Neural progenitor cell (in vitro differentiated cells): ENCODE results near the gene TMCC1. TPM values are rescaled to one million over a fixed set of nuclear protein-coding genes. Genes with fewer than 3 reads are reported as not detected.
A peak's percentile ranks its signal among the peaks of the same experiment; 100 is the strongest.

Experiments
- DNase-seq: peaks from one replicate; pipeline ENCODE4 v3.0.0-alpha.2; 2016; ENCODE audit warnings: low spot score
- H2AFZ ChIP-seq: fragments of 200-600 bp; sonication (generic); replicated peaks from 2 replicates; pipeline ENCODE4 v1.6.1; 2016; ENCODE audit warnings: antibody characterized with exemption
- H3F3A ChIP-seq: fragments of 200-600 bp; sonication (generic); 2 replicates; pipeline ENCODE4 v1.6.1; 2016; ENCODE audit warnings: antibody characterized with exemption, low read depth
- H3K27ac ChIP-seq: fragments of 200-600 bp; sonication (generic); 2 replicates; pipeline ENCODE4 v1.5.1; 2016; ENCODE audit warnings: mild to moderate bottlenecking
- H3K27me3 ChIP-seq: fragments of 200-600 bp; sonication (generic); 2 replicates; pipeline ENCODE4 v1.6.1; 2016; ENCODE audit warnings: mild to moderate bottlenecking, moderate library complexity
- H3K36me3 ChIP-seq: fragments of 200-600 bp; sonication (generic); 2 replicates; pipeline ENCODE4 v1.5.1; 2016
- H3K4me1 ChIP-seq: fragments of 200-600 bp; sonication (generic); 2 replicates; pipeline ENCODE4 v1.6.1; 2016; ENCODE audit warnings: mixed run types
- H3K4me2 ChIP-seq: fragments of 200-600 bp; sonication (generic); 2 replicates; pipeline ENCODE4 v1.6.1; 2016
- H3K4me3 ChIP-seq: fragments of 200-600 bp; sonication (generic); 2 replicates; pipeline ENCODE4 v1.5.1; 2016
- H3K79me2 ChIP-seq: fragments of 200-600 bp; sonication (generic); 2 replicates; pipeline ENCODE4 v1.6.1; 2016; ENCODE audit warnings: low read depth
- H3K9ac ChIP-seq: fragments of 200-600 bp; sonication (generic); 2 replicates; pipeline ENCODE4 v1.6.1; 2016
- H3K9me3 ChIP-seq: fragments of 200-600 bp; sonication (generic); 2 replicates; pipeline ENCODE4 v1.5.1; 2016; ENCODE audit warnings: low read depth
- H4K20me1 ChIP-seq: fragments of 200-600 bp; sonication (generic); 2 replicates; pipeline ENCODE4 v1.6.1; 2016; ENCODE audit warnings: low read depth
- H3K27ac Mint-ChIP-seq: 3 replicates; pipeline ENCODE4 v1.8.0; 2021; ENCODE audit warnings: mixed read lengths
- H3K27me3 Mint-ChIP-seq: 2 replicates; pipeline ENCODE4 v1.8.0; 2022; ENCODE audit warnings: low read depth, mild to moderate bottlenecking, inconsistent platforms, moderate library complexity, mixed read lengths; ENCODE audit not compliant: insufficient read depth
- H3K36me3 Mint-ChIP-seq: 3 replicates; pipeline ENCODE4 v1.8.0; 2021; ENCODE audit warnings: mixed read lengths
- H3K4me1 Mint-ChIP-seq: 3 replicates; pipeline ENCODE4 v1.8.0; 2021; ENCODE audit warnings: mixed read lengths
- H3K4me3 Mint-ChIP-seq: 3 replicates; pipeline ENCODE4 v1.8.0; 2021; ENCODE audit warnings: mild to moderate bottlenecking, moderate library complexity, mixed read lengths
- H3K9me3 Mint-ChIP-seq: 3 replicates; pipeline ENCODE4 v1.8.0; 2020; ENCODE audit warnings: mixed read lengths
- CTCF ChIP-seq: fragments of 200-600 bp; sonication (generic); IDR thresholded peaks from 2 replicates; pipeline ENCODE4 v1.5.1; 2017; ENCODE audit warnings: antibody characterized with exemption, mild to moderate bottlenecking
- EZH2 ChIP-seq: fragments of 200-600 bp; sonication (generic); IDR thresholded peaks from 2 replicates; pipeline ENCODE4 v1.6.1; 2017; ENCODE audit warnings: antibody characterized with exemption, mild to moderate bottlenecking, moderate library complexity
- EZH2phosphoT487 ChIP-seq: fragments of 200-600 bp; sonication (generic); IDR thresholded peaks from 2 replicates; pipeline ENCODE4 v1.6.1; 2017; ENCODE audit warnings: antibody characterized with exemption
- total RNA-seq: library from RNA; depleted of rRNA; stranded (reverse); fragments of >200 nt; gene quantifications from 2 replicates; pipeline ENCODE4 v1.2.3, GENCODE V29; 2015; ENCODE audit warnings: low replicate concordance

TMCC1 gene
- total RNA-seq, result 26.2 and 29.8 TPM in 2 replicates

DNA sequence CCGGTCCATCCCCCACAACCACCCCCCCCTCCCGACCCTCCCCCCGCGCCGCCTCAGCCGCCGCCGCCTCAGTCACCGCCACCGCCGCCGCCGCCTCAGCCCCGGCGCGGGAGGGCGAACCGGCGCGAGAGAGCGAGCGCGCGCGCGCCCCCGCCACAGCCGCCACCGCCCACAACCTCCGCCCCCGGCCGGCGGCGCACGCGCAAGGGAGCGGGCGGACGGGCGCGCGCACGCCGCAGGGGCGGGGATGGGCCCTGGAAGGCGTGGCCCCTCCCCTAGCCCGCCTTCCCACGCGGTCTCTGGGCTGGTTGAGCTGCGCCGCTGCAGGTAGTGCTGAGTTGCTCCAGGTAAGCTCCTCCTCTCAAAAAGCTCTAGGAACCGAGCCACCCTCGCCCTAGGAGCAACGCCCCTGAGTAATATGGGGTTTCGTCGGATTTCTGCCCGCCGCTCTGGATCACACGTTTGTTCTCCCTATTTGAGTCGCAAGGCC, at the start of gene TMCC1:
TSS of gene TMCC1 (minus strand) at position 131 of the 490 bp plus-strand sequence.
- Mint-ChIP-seq H3K4me3 (peak within 1 kb of the TSS; percentile 94), H3K9me3 (peaks cover 4% of the 10 kb centered on the region), H3K36me3 (peaks cover 9% of the 10 kb centered on the region), H3K4me1 (peaks cover 26% of the 10 kb centered on the region), H3K27me3 (no peaks in the 10 kb centered on the region), H3K27ac (peak within 1 kb of the TSS; percentile 87)
- no peaks in the 10 kb centered on the region for H3K9me3 ChIP-seq
- peaks cover 23% of the 10 kb centered on the region for H3K4me1 ChIP-seq
- H4K20me1 ChIP-seq, result peaks cover 33% of the 10 kb centered on the region
- DNase-seq, result peak; percentile 95
- no peaks in the 10 kb centered on the region for H3K27me3 ChIP-seq
- peak within 1 kb of the TSS; percentile 99 for H3K27ac ChIP-seq
- H3K9ac ChIP-seq, result peak within 1 kb of the TSS; percentile 94
- H3K4me2 ChIP-seq, result peak within 1 kb of the TSS; percentile 93
- peak within 1 kb of the TSS; percentile 98 for H2AFZ ChIP-seq
- peak within 1 kb of the TSS; percentile 75 for H3K4me3 ChIP-seq
- H3K36me3 ChIP-seq, result peaks cover 7% of the 10 kb centered on the region
- peaks cover 53% of the 10 kb centered on the region for H3K79me2 ChIP-seq
- H3F3A ChIP-seq, result peaks cover 13% of the 10 kb centered on the region
- TF ChIP-seq EZH2 (no peak), EZH2phosphoT487 (no peak), CTCF (no peak)

- Histone ChIP-seq H3F3A (peaks cover 2% of the 10 kb centered on the region), H3K36me3 (no peaks in the 10 kb centered on the region), H3K4me2 (no peak overlapping the region), H3K4me1 (peaks cover under 1% of the 10 kb centered on the region), H4K20me1 (no peaks in the 10 kb centered on the region), H3K9me3 (no peaks in the 10 kb centered on the region), H3K9ac (no peak overlapping the region), H2AFZ (no peak overlapping the region), H3K79me2 (no peaks in the 10 kb centered on the region), H3K27ac (no peak overlapping the region), H3K4me3 (no peak overlapping the region), H3K27me3 (no peaks in the 10 kb centered on the region)
- TF ChIP-seq EZH2phosphoT487 (no peak), CTCF (no peak), EZH2 (no peak)
- H3K4me3 Mint-ChIP-seq, result no peak overlapping the region
- no peak for DNase-seq
- no peak overlapping the region for H3K27ac Mint-ChIP-seq
- H3K4me1 Mint-ChIP-seq, result peaks cover 17% of the 10 kb centered on the region
- H3K27me3 Mint-ChIP-seq, result peaks cover 15% of the 10 kb centered on the region
- H3K9me3 Mint-ChIP-seq, result peaks cover 8% of the 10 kb centered on the region
- H3K36me3 Mint-ChIP-seq, result no peaks in the 10 kb centered on the region
Measured at GRCh38 chr3:129943020-129943419, 49.5 kb upstream of the TMCC1 start.

- peaks cover 20% of the 10 kb centered on the region for H3K4me1 Mint-ChIP-seq
- no peaks in the 10 kb centered on the region for H3K9me3 ChIP-seq
Measured at GRCh38 chr3:129942296-129942695, 48.8 kb upstream of the TMCC1 start.

More at GRCh38 chr3:129942296-129942695, 48.8 kb upstream of the TMCC1 start:
- H3K79me2 ChIP-seq, result no peaks in the 10 kb centered on the region
- no peak overlapping the region for H3K9ac ChIP-seq
- peak overlapping the region; percentile 52 for H2AFZ ChIP-seq
- Mint-ChIP-seq H3K9me3 (peaks cover 5% of the 10 kb centered on the region), H3K27ac (peak overlapping the region; percentile 88), H3K36me3 (no peaks in the 10 kb centered on the region), H3K27me3 (peaks cover 15% of the 10 kb centered on the region), H3K4me3 (peak overlapping the region; percentile 25)
- peaks cover 7% of the 10 kb centered on the region for H3K4me1 ChIP-seq
- peak; percentile 89 for DNase-seq
- TF ChIP-seq EZH2 (no peak), CTCF (peak; percentile 90), EZH2phosphoT487 (no peak)
- H3F3A ChIP-seq, result peaks cover 9% of the 10 kb centered on the region
- no peak overlapping the region for H3K4me3 ChIP-seq
- H3K27ac ChIP-seq, result no peak overlapping the region
- H4K20me1 ChIP-seq, result no peaks in the 10 kb centered on the region
- no peaks in the 10 kb centered on the region for H3K27me3 ChIP-seq
- no peak overlapping the region for H3K4me2 ChIP-seq
- no peaks in the 10 kb centered on the region for H3K36me3 ChIP-seq
